GM21528 (cell line): Measurements from ENCODE around the gene MCUB.
"Not testable (repeated sequence)": the region's sequence is repeated elsewhere in the genome, so short reads cannot be mapped to it uniquely, and the experiment has no call there.

Experiments
- ATAC-seq: cut with Tn5 transposase; IDR thresholded peaks from one replicate; pipeline ENCODE4 v1.9.1; 2021; ENCODE audit warnings: mild to moderate bottlenecking, moderate library complexity; ENCODE audit not compliant: unreplicated experiment, low FRiP score

The MCUB gene, protein sequence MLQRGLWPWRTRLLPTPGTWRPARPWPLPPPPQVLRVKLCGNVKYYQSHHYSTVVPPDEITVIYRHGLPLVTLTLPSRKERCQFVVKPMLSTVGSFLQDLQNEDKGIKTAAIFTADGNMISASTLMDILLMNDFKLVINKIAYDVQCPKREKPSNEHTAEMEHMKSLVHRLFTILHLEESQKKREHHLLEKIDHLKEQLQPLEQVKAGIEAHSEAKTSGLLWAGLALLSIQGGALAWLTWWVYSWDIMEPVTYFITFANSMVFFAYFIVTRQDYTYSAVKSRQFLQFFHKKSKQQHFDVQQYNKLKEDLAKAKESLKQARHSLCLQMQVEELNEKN

GRCh38 chr4:109559983-109560686 lies at the start of gene MCUB:
Gene MCUB, plus strand, starts transcription at chr4:109560246. Its CDS starts 92 bp downstream, at chr4:109560338.
- ATAC-seq, result peak; percentile 94

GRCh38 chr4:109510687-109511086 lies 49.4 kb upstream of the MCUB start:
- no peak for ATAC-seq

GRCh38 chr4:109511414-109511813 lies 48.6 kb upstream of the MCUB start:
- ATAC-seq, result no peak

- not testable (repeated sequence) for ATAC-seq
Measured at GRCh38 chr4:109513368-109513767, 46.7 kb upstream of the MCUB start.

DNA sequence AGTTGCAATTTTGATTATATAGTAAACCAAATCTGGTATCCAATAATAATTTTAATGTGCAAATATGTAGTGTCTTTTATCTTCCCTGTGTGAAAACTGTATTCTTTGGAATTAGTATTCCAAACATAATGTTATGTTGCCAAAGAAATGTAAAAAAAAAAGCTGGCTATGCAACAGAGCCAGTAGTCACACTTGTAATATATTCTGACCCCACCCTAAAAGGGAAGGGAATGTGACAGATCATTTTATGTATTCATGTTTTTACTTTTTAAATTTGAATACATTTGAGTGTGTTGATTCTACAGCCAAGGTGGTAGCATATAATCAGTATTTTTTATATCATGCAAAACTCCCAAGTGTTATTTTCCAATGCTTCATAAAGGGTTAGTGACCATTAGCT lies 27.9 kb upstream of the MCUB start:
- ATAC-seq, result no peak

- no peak for ATAC-seq
Measured at GRCh38 chr4:109545401-109545800, 14.6 kb upstream of the MCUB start.

DNA sequence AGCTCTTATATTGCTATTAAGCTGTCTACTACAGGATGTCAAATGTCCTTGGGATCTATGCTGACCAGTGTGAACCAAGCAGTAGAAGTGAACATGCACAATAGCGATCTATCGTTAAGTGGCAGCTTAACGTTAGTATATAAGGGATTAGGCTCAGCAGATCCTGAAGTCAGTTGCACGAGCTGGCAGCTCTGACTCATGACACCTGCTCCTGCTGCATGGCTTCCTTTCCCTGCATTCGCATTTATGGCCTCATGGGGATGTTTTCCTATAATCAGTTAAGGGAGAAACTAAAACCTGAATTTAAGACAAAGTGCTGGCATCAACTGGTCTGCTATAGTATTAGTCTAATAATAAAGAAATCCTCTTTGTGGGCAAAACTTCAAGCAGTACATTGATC lies 12.7 kb upstream of the MCUB start:
- ATAC-seq, result no peak

DNA sequence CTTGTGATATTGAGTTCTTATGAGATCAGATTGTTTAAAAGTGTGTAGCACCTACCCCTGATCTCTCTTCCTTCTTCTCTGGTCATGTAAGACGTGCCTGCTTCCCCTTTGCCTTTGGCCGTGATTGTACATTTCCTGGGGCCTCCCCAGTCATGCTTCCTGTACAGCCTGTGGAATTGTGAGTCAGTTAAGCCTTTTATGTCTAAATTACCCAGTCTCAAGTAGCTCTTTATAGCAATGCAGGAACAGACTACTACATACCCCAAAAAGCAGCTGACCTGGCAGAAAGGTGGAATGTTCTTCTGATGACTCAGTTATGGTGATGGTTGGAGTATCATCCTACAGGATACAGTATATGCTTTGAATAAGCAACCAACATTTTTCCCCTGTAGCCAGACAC lies 11.4 kb upstream of the MCUB start:
- no peak for ATAC-seq

GRCh38 chr4:109552237-109552636 lies 7.8 kb upstream of the MCUB start:
- no peak for ATAC-seq

DNA sequence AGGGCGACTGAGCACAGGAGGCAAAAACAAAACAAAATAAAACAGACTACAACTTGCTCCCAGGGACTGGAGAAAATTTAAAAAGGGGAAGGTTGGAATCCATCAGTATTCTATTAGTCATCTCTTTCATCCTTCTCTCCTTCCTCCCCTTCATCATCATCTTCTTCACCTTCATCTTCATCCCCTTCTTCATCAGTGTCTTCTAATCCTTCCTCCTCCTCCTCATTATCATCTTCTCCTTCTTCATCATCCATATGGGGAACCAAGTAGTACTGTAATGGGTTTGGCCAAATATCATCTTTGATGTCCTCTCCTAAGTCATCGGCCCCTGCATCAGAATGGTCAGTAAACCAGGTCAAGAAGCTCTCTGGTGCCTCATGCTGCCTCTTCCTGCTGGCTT lies 6.9 kb upstream of the MCUB start:
- no peak for ATAC-seq

GRCh38 chr4:109554971-109555370 lies 5.1 kb upstream of the MCUB start:
- ATAC-seq, result no peak

DNA sequence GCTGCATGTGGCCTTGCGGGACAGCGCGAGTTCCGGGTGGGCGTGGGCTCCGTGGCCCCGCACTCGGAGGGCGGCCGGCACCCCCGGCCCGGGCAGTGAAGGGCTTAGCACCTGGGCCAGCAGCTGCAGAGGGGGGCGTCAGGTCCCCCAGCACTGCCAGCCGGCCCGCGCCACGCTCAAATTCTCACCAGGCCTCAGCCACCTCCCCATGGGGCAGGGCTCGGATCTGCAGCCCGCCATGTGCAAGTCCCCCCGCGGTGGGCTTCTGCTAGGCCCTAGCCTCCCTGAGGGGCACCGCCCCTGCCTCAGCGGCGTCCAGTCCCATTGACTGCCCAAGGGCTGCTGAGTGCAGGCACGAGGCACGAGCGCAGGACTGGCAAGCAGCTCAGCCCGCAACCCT lies 2.6 kb upstream of the MCUB start:
- no peak for ATAC-seq

DNA sequence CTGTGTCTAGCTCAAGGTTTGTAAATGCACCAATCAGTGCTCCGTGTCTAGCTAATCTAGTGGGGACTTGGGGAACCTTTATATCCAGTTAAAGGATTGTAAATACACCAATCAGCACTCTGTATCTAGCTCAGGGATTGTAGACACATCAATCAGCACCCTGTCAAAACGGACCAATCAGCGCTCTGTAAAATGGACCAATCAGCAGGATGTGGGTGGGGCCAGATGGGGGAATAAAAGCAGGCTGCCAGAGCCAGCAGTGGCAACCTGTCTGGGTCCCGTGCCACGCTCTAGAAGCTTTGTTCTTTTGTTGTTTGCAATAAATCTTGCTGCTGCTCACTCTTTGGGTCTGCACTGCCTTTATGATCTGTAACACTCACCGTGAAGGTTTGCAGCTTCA lies 2.0 kb upstream of the MCUB start:
- ATAC-seq, result not testable (repeated sequence)

GRCh38 chr4:109559625-109559982 lies 442 bp upstream of the MCUB start:
- peak; percentile 27 for ATAC-seq

DNA sequence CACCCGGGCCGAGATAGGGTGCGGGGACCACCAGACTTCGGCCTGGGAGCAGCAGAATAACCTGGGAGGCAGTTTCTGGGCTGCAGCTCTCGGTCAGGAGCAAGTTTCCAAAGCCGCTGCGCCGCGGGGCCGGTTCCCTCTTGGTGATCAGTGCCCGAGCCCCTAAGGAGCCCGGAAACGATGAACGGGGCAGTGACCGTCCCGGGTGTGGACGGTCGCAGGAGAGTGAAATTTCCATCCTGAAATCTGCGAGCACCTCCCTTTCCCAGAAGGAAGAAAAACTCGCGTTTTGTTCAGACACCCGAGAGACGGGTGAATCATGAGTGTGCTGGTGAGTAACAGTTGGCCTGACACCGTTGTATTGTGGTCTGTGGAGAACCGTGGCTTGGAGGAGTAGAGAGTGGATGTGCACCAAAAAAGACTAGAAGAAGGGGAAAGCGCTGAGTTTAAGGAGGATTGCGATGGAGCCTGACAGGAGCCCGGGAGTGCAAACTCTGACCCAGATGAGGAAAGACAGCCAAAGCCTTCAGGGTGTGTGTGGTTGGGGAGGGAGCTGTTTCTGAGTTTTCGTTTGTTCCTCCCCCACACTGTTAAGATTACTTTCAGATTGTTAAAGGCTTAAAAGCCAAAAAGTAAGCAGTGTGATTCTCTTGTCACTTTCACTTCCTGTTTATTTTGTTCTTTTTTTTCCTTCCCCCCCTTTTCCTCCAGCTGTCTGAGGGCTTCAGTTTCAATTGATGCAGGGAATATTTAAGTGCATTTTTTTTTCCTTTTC lies 828 bp downstream of the MCUB start:
- peak; percentile 67 for ATAC-seq

DNA sequence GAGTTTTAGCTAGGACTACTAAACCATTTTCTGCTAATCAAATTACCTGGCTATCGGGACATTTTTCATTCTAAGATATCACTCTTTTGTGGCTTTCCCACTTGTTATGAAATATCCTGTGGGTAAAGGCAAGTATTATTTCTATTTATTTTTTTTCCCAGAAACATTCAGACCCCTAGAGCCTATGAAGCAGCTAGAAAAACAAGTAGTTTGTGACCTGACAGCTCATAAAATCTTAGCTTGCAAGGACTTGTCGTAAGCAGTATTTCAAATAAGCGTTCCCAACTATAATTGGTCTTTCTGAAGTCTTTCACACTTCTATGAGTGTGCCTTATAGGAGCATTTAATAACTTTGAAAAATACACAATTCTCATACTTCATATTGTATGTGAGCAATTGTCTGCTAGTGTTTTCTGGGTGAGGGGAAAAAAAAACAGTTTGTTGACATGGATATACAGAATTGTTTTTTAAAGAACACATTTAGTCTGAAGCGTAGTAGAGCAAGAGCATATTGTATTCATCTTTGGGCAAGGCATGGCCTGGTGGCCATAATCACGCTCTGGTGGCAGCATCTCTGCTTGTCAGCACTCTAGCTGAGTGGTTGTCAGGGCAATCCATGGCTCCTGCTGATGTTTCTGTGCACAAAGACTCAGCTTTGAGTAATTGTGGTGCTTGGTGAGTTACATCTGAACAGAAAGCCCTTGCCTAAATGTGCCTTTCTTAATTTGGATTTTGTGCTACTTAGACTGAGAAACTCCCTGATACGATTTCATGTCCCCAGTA lies 2.6 kb downstream of the MCUB start:
- ATAC-seq, result no peak

GRCh38 chr4:109571494-109571893 lies 11.4 kb downstream of the MCUB start:
- no peak for ATAC-seq

GRCh38 chr4:109572154-109572553 lies 12.1 kb downstream of the MCUB start:
- ATAC-seq, result no peak

GRCh38 chr4:109574443-109574850 lies 14.4 kb downstream of the MCUB start:
- ATAC-seq, result no peak

DNA sequence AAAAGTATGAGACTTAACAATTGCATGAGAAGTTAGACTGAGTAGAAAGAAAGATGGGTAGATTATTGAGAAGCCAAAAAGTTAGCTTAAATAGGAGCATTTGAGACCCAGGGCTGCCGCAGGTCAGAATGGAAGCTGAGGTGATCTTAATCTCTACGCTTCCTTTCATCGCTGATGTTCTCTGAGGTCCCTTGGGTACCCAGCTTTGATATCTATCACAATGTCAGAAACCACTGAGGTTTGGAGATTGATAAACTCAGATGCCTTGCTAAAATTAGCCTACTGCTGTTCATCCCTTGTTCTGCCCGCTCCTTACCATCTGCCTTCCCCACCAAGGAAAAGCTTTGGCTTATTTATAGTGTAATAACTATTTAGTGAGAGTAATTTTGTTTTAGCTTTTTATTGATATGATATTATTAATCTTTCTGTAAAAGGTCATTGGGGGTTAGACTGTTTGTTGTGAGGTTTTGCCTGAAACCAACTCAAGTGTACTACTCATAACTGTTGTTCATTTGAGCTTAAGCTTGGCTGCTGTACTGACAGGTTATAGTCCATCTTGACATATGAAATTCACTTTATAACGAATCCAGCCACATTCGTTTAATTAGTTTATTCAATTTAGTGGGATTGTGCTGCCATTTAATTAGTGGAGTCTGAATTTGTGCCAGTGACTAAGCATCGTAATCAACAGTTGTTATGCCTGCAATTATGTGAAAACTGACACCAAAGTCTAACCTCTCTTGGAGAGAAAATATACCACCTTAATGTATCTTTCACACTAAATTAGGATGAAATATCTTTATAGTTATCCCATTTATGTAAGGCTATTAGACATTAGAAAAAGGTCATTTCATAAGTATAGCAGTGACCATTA lies 15.1 kb downstream of the MCUB start:
- no peak for ATAC-seq
